OCI-LY1 (cell line): Measurements from ENCODE around the gene TRPM4.

Experiments
- H2AFZ ChIP-seq: fragments of 200-600 bp; sonication (generic), shearing (Covaris generic); 2 replicates; pipeline ENCODE4 v1.6.0; 2014; ENCODE audit warnings: antibody characterized with exemption, mild to moderate bottlenecking, low read length
- H3F3A ChIP-seq: fragments of 200-600 bp; sonication (generic), shearing (Covaris generic); 2 replicates; pipeline ENCODE4 v1.6.0; 2014; ENCODE audit warnings: mild to moderate bottlenecking, antibody characterized with exemption, low read length, moderate library complexity; ENCODE audit not compliant: insufficient read depth
- H3K27ac ChIP-seq: fragments of 200-600 bp; sonication (generic); 2 replicates; pipeline ENCODE4 v1.5.1; 2014; ENCODE audit warnings: low read length, mixed run types, mild to moderate bottlenecking, low read depth; ENCODE audit not compliant: poor library complexity, severe bottlenecking
- H3K27me3 ChIP-seq: fragments of 200-600 bp; sonication (generic); 2 replicates; pipeline ENCODE4 v1.6.0; 2014; ENCODE audit warnings: antibody characterized with exemption, mild to moderate bottlenecking, low read length, moderate library complexity; ENCODE audit not compliant: insufficient read depth
- H3K36me3 ChIP-seq: fragments of 200-600 bp; sonication (generic); 2 replicates; pipeline ENCODE4 v1.6.1; 2014; ENCODE audit warnings: mild to moderate bottlenecking, antibody characterized with exemption, low read length, moderate library complexity, mixed read lengths; ENCODE audit not compliant: insufficient read depth
- H3K4me1 ChIP-seq: fragments of 200-600 bp; sonication (generic); 2 replicates; pipeline ENCODE4 v1.5.1; 2014; ENCODE audit warnings: mild to moderate bottlenecking, low read length, moderate library complexity; ENCODE audit not compliant: insufficient read depth, severe bottlenecking
- H3K4me2 ChIP-seq: fragments of 200-600 bp; sonication (generic), shearing (Covaris generic); 2 replicates; pipeline ENCODE4 v1.6.1; 2014; ENCODE audit warnings: low read length
- H3K4me3 ChIP-seq: fragments of 200-600 bp; sonication (generic); 2 replicates; pipeline ENCODE4 v1.5.1; 2014; ENCODE audit warnings: low read length, low read depth, mild to moderate bottlenecking, mixed read lengths; ENCODE audit not compliant: poor library complexity, severe bottlenecking
- H3K79me2 ChIP-seq: fragments of 200-600 bp; shearing (Covaris generic); 2 replicates; pipeline ENCODE4 v1.6.1; 2016; ENCODE audit warnings: mixed run types, low read length, mixed read lengths; ENCODE audit not compliant: insufficient read depth
- H3K9ac ChIP-seq: fragments of 200-600 bp; sonication (generic), shearing (Covaris generic); 2 replicates; pipeline ENCODE4 v1.6.1; 2014; ENCODE audit warnings: mild to moderate bottlenecking, low read length, mixed read lengths
- H3K9me2 ChIP-seq: fragments of 200-600 bp; sonication (generic), shearing (Covaris generic); 2 replicates; pipeline ENCODE4 v1.6.1; 2014; ENCODE audit warnings: low read depth, mild to moderate bottlenecking, low read length, mixed read lengths
- H3K9me3 ChIP-seq: fragments of 200-600 bp; shearing (Covaris generic); 2 replicates; pipeline ENCODE4 v1.6.1; 2014; ENCODE audit warnings: low read length, mixed read lengths
- H4K20me1 ChIP-seq: fragments of 200-600 bp; sonication (generic), shearing (Covaris generic); 2 replicates; pipeline ENCODE4 v1.6.0; 2016; ENCODE audit warnings: mild to moderate bottlenecking, low read length; ENCODE audit not compliant: insufficient read depth
- EZH2 ChIP-seq: fragments of 200-600 bp; sonication (generic), shearing (Covaris generic); IDR thresholded peaks from 2 replicates; pipeline ENCODE4 v1.8.0; 2017; ENCODE audit warnings: borderline replicate concordance, mixed run types, mild to moderate bottlenecking, antibody characterized with exemption, low read length, moderate library complexity, mixed read lengths
- TF ChIP-seq, protein P1 (sequence below): fragments of 200-600 bp; sonication (generic), shearing (Covaris generic); IDR thresholded peaks from 2 replicates; pipeline ENCODE4 v1.5.1; 2017; ENCODE audit warnings: mild to moderate bottlenecking, antibody characterized with exemption, low read length, moderate library complexity, mixed read lengths

Gene TRPM4

DNA sequence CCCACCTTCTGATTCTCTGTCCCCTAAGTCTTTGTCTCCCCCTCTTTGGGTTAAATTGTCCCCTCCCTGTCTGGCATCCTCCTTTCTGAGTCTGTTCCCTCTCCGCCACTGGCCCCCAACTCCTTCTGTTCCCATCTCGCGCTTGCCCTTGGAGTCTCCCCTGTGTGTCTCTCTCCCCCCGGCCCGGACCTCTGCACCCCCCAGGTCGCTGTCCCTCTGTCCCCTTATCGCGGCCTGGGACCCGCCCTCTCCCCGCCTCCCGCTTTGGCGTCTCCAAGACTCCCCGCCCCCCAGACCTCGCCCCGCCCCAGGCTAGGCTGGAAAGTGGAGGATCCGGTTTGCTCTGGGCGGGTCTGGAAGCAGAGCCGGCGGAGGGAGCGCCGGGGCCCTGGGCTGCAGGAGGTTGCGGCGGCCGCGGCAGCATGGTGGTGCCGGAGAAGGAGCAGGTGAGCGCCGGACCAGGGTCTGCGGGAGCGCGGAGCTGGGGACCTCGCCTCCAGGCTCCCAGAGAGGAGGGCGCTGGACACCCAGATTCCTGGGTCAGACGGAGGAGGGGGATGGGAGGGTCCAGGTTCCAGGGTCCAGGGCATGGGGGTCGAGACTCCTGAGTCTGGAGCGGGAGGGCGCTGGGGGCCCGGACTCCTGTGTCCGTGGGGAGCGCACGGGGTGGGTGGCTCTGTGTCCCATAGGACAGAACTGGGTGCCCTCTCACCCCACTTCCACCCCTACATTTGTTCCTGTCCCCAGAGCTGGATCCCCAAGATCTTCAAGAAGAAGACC, at the start of gene TRPM4:
Gene TRPM4 (plus strand): TSS at position 348 of the 780 bp plus-strand sequence. CDS start 75 bp downstream, at position 423.
- Histone ChIP-seq H2AFZ (no peak within 1 kb of the TSS), H3K36me3 (no peaks in the 10 kb centered on the region), H3K27ac (no peak within 1 kb of the TSS), H3K79me2 (no peaks in the 10 kb centered on the region), H3K4me3 (no peak within 1 kb of the TSS), H3K27me3 (peaks cover 3% of the 10 kb centered on the region; the same call in 1 of the 2 replicates), H3K9me3 (no peaks in the 10 kb centered on the region), H3K4me1 (no peaks in the 10 kb centered on the region), H4K20me1 (no peaks in the 10 kb centered on the region), H3F3A (no peaks in the 10 kb centered on the region), H3K4me2 (no peak within 1 kb of the TSS), H3K9me2 (no peaks in the 10 kb centered on the region), H3K9ac (no peak within 1 kb of the TSS)
- TF ChIP-seq, protein P1, sequence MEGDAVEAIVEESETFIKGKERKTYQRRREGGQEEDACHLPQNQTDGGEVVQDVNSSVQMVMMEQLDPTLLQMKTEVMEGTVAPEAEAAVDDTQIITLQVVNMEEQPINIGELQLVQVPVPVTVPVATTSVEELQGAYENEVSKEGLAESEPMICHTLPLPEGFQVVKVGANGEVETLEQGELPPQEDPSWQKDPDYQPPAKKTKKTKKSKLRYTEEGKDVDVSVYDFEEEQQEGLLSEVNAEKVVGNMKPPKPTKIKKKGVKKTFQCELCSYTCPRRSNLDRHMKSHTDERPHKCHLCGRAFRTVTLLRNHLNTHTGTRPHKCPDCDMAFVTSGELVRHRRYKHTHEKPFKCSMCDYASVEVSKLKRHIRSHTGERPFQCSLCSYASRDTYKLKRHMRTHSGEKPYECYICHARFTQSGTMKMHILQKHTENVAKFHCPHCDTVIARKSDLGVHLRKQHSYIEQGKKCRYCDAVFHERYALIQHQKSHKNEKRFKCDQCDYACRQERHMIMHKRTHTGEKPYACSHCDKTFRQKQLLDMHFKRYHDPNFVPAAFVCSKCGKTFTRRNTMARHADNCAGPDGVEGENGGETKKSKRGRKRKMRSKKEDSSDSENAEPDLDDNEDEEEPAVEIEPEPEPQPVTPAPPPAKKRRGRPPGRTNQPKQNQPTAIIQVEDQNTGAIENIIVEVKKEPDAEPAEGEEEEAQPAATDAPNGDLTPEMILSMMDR: no peak
- TF ChIP-seq EZH2: no peak

DNA sequence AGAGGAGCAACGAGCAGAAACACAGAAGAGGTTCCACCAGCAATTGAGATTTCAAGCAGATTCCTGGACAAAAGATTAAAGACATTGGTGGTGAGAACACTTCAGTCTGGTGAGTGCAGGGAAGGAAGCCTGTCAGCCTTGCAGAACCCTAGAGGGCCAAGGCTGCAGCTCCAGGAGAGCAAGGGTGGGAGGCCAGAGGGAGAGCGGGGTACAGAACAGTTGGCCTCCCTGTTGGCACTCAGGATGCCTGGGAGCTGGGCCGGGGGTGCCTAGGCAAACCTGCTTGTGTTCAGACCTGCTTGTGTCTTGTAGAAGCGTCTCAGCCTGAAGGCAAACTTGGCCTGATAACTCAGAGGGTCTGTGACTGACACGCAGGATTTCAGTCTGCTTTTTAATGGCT, 48.5 kb upstream of the TRPM4 start:
- Histone ChIP-seq H3K4me2 (no peak overlapping the region), H3K4me1 (peaks cover 6% of the 10 kb centered on the region), H2AFZ (no peak overlapping the region), H3F3A (peaks cover 7% of the 10 kb centered on the region; the same call in 1 of the 2 replicates), H3K9me2 (no peaks in the 10 kb centered on the region), H4K20me1 (no peaks in the 10 kb centered on the region), H3K79me2 (no peaks in the 10 kb centered on the region), H3K27ac (no peak overlapping the region), H3K36me3 (peaks cover 54% of the 10 kb centered on the region), H3K9me3 (no peaks in the 10 kb centered on the region), H3K27me3 (no peaks in the 10 kb centered on the region), H3K9ac (no peak overlapping the region), H3K4me3 (no peak overlapping the region)
- TF ChIP-seq, protein P1: no peak
- TF ChIP-seq EZH2: no peak

DNA sequence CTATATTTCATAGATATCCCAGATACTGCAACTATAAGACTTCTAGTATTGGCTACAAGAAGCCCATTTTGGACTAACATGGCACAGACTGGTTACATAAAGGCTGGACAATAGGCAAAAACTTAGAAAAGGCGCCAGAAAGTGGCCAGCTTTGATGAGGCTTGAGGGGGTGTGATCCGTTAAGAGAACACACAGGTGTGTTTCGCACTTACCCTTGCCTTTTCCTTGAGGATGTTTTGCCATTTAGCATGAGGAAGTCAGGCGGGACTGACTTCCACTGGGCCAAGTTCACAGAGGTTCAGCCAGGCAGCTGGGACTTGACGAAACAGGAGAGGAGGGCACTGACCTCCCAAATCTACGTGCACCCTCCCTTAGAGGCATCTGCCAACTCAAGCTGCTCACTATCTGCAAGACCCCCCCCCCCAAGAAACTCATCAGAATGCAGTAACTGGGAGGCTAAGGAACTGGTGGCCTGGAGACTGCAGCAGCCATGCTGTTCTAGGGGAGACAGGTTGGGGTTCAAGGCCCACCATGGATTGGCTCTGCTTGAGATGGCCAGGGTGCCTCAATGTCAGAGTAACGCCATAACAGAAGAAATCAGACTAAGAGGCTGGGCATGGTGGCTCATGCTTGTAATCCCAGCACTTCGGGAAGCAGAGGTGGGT, 47.9 kb upstream of the TRPM4 start:
- Histone ChIP-seq H4K20me1 (no peaks in the 10 kb centered on the region), H3K9me3 (no peaks in the 10 kb centered on the region), H3K79me2 (no peaks in the 10 kb centered on the region), H2AFZ (no peak overlapping the region), H3K4me1 (peaks cover 6% of the 10 kb centered on the region), H3K4me3 (no peak overlapping the region), H3K9me2 (no peaks in the 10 kb centered on the region), H3F3A (peaks cover 7% of the 10 kb centered on the region; the same call in 1 of the 2 replicates), H3K36me3 (peaks cover 48% of the 10 kb centered on the region), H3K27me3 (no peaks in the 10 kb centered on the region), H3K9ac (no peak overlapping the region), H3K4me2 (no peak overlapping the region), H3K27ac (no peak overlapping the region)
- no peak for TF ChIP-seq EZH2
- TF ChIP-seq, protein P1: no peak
